ENCODE measurements around the gene GARIN5A.

- TF ChIP-seq TCF7L2 (IDR thresholded peaks at IDR 0.05; ENCODE audit: low read depth, low read length) (no peak), POLR2AphosphoS5 (IDR thresholded peaks at IDR 0.05; ENCODE audit: low read depth, low read length) (no peak), REST (IDR thresholded peaks at IDR 0.05; ENCODE audit: insufficient read depth in 1 of 2, low read depth in 2 of 2, low read length in 1 of 2) (no peak)
Measured at GRCh38 chr19:50516456-50516855, 39.8 kb upstream of the GARIN5A start.

All from Panc1 (cell line).